WTC11 (cell line): ENCODE measurements around the gene G3BP2. TPM values are rescaled to one million over a fixed set of nuclear protein-coding genes. Genes with fewer than 3 reads are reported as not detected.
A peak's percentile ranks its signal among the peaks of the same experiment; 100 is the strongest.

Source experiments
- ATAC-seq: fragments of 200-7000 bp; cut with Tn5 transposase; 2 replicates; pipeline ENCODE4 v1.10.0; 2021; ENCODE audit warnings: mild to moderate bottlenecking, moderate library complexity
- CTCF ChIA-PET: fragments of 300-600 bp; sonication (Branson Sonifier 250); formaldehyde crosslinking; loops from one replicate; lab custom pipeline; 2021; ENCODE audit warnings: antibody characterized with exemption; lab: Charles Lee
- POLR2A ChIA-PET: fragments of 350-600 bp; sonication (Branson Sonifier 250); formaldehyde crosslinking; loops from one replicate; lab custom pipeline; 2021; ENCODE audit warnings: antibody characterized with exemption; lab: Charles Lee
- DNase-seq: peaks from one replicate; pipeline ENCODE4 v3.0.0; 2021; ENCODE audit warnings: low spot score
- H3K27ac Mint-ChIP-seq: 2 replicates; pipeline ENCODE4 v1.8.0; 2021; ENCODE audit warnings: mixed read lengths
- H3K27me3 Mint-ChIP-seq: 2 replicates; pipeline ENCODE4 v1.8.0; 2021; ENCODE audit warnings: low read depth, mild to moderate bottlenecking, moderate library complexity, mixed read lengths
- H3K36me3 Mint-ChIP-seq: 2 replicates; pipeline ENCODE4 v1.8.0; 2021; ENCODE audit warnings: mixed read lengths
- H3K4me1 Mint-ChIP-seq: 2 replicates; pipeline ENCODE4 v1.8.0; 2022; ENCODE audit warnings: mixed read lengths
- H3K4me3 Mint-ChIP-seq: 2 replicates; pipeline ENCODE4 v1.8.0; 2021; ENCODE audit warnings: mild to moderate bottlenecking, moderate library complexity, mixed read lengths
- H3K9me3 Mint-ChIP-seq: 2 replicates; pipeline ENCODE4 v1.8.0; 2021; ENCODE audit warnings: mixed read lengths
- ATF1 ChIP-seq: sonication (generic); formaldehyde crosslinking; IDR thresholded peaks from 2 replicates; pipeline ENCODE4 v1.8.1; 2023; ENCODE audit warnings: mild to moderate bottlenecking, moderate library complexity, missing genetic modification reagents
- EMX1 ChIP-seq: fragments of 250-450 bp; sonication (Bioruptor Pico); IDR thresholded peaks from 2 replicates; pipeline ENCODE4 v1.8.0; 2021; ENCODE audit warnings: mild to moderate bottlenecking
- FOXP1 ChIP-seq: sonication (generic); formaldehyde crosslinking; IDR thresholded peaks from 2 replicates; pipeline ENCODE4 v1.8.0; 2022; ENCODE audit warnings: missing genetic modification reagents, mild to moderate bottlenecking, moderate library complexity, borderline replicate concordance
- NFYB ChIP-seq: sonication (generic); formaldehyde crosslinking; conservative IDR thresholded peaks from 2 replicates; pipeline ENCODE4 v1.8.0; 2022; ENCODE audit warnings: low read depth, missing genetic modification reagents
- TEAD1 ChIP-seq: sonication (generic); formaldehyde crosslinking; IDR thresholded peaks from 2 replicates; pipeline ENCODE4 v1.8.0; 2022; ENCODE audit warnings: mild to moderate bottlenecking, missing genetic modification reagents
- ZNF317 ChIP-seq: sonication (generic); formaldehyde crosslinking; IDR thresholded peaks from 2 replicates; pipeline ENCODE4 v1.8.1; 2023; ENCODE audit warnings: low read depth, mild to moderate bottlenecking, moderate library complexity, missing genetic modification reagents, borderline replicate concordance
- total RNA-seq: library from RNA; stranded (reverse); gene quantifications from 3 replicates; pipeline ENCODE4 v1.2.3, GENCODE V29; 2021
- TF ChIP-seq, protein P1 (sequence below): sonication (generic); formaldehyde crosslinking; IDR thresholded peaks from 2 replicates; pipeline ENCODE4 v1.8.0; 2023; ENCODE audit warnings: missing genetic modification reagents
- TF ChIP-seq, protein P2 (sequence below): sonication (generic); formaldehyde crosslinking; IDR thresholded peaks from 2 replicates; pipeline ENCODE4 v1.8.1; 2022; ENCODE audit warnings: mild to moderate bottlenecking, missing genetic modification reagents, moderate library complexity, borderline replicate concordance
- TF ChIP-seq, protein P3 (sequence below): sonication (generic); formaldehyde crosslinking; IDR thresholded peaks from 2 replicates; pipeline ENCODE4 v1.8.0; 2023; ENCODE audit warnings: mild to moderate bottlenecking, missing genetic modification reagents
- TF ChIP-seq, protein P4 (sequence below): sonication (generic); formaldehyde crosslinking; IDR thresholded peaks from 2 replicates; pipeline ENCODE4 v1.8.1; 2023; ENCODE audit warnings: mild to moderate bottlenecking, missing genetic modification reagents, borderline replicate concordance
- TF ChIP-seq, protein P5 (sequence below): sonication (generic); formaldehyde crosslinking; IDR thresholded peaks from 2 replicates; pipeline ENCODE4 v1.8.0; 2022; ENCODE audit warnings: mild to moderate bottlenecking, missing genetic modification reagents
- TF ChIP-seq, protein P6 (sequence below): fragments of 250-450 bp; sonication (Bioruptor Pico); conservative IDR thresholded peaks from 2 replicates; pipeline ENCODE4 v1.9.0; 2021; ENCODE audit warnings: mild to moderate bottlenecking
- TF ChIP-seq, protein P7 (sequence below): sonication (generic); formaldehyde crosslinking; IDR thresholded peaks from 2 replicates; pipeline ENCODE4 v1.8.1; 2023; ENCODE audit warnings: mild to moderate bottlenecking, missing genetic modification reagents

G3BP2 gene
- total RNA-seq, 1 experiment from 2014 or later, result 284 TPM

DNA sequence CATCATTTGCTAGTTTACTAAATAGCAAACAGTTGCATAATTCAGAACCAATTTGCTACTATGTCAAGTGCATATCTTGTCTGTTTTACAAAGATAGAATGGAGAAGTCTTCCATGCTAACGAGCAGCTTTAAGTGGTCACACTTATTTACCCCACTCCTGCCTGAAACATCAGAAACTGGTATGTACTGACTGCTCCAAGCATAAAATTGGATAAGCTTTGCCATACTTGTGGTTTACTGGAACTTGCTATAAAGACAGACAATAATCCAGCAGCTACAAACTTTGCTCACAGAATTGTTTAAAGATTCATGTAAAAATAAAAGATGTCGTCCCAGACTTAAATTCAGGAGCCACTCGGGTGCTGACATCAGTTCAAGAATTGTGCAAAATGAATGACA, 29.6 kb downstream of the G3BP2 start:
- TF ChIP-seq ZNF317 (CRISPR knock-in tag) (no peak), FOXP1 (CRISPR knock-in tag) (no peak), ATF1 (CRISPR knock-in tag) (no peak)
- TF ChIP-seq, protein P1, sequence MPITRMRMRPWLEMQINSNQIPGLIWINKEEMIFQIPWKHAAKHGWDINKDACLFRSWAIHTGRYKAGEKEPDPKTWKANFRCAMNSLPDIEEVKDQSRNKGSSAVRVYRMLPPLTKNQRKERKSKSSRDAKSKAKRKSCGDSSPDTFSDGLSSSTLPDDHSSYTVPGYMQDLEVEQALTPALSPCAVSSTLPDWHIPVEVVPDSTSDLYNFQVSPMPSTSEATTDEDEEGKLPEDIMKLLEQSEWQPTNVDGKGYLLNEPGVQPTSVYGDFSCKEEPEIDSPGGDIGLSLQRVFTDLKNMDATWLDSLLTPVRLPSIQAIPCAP (CRISPR knock-in tag), result no peak
- TF ChIP-seq, protein P2, sequence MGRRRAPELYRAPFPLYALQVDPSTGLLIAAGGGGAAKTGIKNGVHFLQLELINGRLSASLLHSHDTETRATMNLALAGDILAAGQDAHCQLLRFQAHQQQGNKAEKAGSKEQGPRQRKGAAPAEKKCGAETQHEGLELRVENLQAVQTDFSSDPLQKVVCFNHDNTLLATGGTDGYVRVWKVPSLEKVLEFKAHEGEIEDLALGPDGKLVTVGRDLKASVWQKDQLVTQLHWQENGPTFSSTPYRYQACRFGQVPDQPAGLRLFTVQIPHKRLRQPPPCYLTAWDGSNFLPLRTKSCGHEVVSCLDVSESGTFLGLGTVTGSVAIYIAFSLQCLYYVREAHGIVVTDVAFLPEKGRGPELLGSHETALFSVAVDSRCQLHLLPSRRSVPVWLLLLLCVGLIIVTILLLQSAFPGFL (CRISPR knock-in tag), result no peak
- peaks cover 3% of the 10 kb centered on the region; the same call in 1 of the 2 replicates for H3K4me1 Mint-ChIP-seq
- H3K4me3 Mint-ChIP-seq, result no peak overlapping the region
- H3K36me3 Mint-ChIP-seq, result peaks cover 51% of the 10 kb centered on the region
- H3K27ac Mint-ChIP-seq, result 0 out of 2 replicates have a peak overlapping the region, but pooled peaks have one; percentile 33
- DNase-seq (no peak), ATAC-seq (no peak)
- CTCF ChIA-PET, result no interaction called here
- POLR2A ChIA-PET, result interaction anchor here (1.2 kb wide), 1 partner anchor 80 kb away, joined by 3 read pairs; the partner anchor contains the start of gene USO1
- H3K9me3 Mint-ChIP-seq, result no peaks in the 10 kb centered on the region
- H3K27me3 Mint-ChIP-seq, result no peaks in the 10 kb centered on the region

DNA sequence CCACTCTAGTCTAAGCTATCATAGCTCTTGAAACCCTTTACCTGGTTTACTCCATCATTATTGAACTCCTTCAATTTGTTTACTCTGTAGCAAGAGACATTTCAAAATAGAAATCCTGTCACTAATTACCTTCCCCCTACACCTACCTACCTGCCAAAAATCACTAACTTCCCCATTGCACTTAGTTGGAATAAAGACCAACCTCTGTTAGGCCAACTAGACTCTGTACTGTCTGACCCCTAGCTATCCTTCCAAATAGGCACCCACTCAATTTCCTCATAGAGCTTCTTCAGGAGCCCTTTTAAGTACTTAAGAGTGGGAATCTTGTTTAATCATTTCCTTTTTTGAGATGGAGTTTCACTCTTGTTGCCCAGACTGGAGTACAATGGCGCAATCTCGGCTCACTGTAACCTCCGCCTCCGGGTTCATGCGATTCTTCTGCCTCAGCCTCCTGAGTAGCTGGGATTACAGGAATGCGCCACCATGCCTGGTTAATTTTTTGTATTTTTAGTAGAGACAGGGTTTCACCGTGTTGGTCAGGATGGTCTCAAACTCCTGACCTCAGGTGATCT, 34.0 kb downstream of the G3BP2 start:
- no peak overlapping the region for H3K4me3 Mint-ChIP-seq
- H3K27ac Mint-ChIP-seq, result no peak overlapping the region
- DNase-seq (no peak), ATAC-seq (peak; percentile 23)
- 0 out of 2 replicates have a peak, but pooled peaks have one; percentile 25 for TF ChIP-seq EMX1 (CRISPR knock-in tag)
- TF ChIP-seq, protein P3, sequence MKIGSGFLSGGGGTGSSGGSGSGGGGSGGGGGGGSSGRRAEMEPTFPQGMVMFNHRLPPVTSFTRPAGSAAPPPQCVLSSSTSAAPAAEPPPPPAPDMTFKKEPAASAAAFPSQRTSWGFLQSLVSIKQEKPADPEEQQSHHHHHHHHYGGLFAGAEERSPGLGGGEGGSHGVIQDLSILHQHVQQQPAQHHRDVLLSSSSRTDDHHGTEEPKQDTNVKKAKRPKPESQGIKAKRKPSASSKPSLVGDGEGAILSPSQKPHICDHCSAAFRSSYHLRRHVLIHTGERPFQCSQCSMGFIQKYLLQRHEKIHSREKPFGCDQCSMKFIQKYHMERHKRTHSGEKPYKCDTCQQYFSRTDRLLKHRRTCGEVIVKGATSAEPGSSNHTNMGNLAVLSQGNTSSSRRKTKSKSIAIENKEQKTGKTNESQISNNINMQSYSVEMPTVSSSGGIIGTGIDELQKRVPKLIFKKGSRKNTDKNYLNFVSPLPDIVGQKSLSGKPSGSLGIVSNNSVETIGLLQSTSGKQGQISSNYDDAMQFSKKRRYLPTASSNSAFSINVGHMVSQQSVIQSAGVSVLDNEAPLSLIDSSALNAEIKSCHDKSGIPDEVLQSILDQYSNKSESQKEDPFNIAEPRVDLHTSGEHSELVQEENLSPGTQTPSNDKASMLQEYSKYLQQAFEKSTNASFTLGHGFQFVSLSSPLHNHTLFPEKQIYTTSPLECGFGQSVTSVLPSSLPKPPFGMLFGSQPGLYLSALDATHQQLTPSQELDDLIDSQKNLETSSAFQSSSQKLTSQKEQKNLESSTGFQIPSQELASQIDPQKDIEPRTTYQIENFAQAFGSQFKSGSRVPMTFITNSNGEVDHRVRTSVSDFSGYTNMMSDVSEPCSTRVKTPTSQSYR (CRISPR knock-in tag), result no peak
- no peak for TF ChIP-seq TEAD1
- TF ChIP-seq, protein P4, sequence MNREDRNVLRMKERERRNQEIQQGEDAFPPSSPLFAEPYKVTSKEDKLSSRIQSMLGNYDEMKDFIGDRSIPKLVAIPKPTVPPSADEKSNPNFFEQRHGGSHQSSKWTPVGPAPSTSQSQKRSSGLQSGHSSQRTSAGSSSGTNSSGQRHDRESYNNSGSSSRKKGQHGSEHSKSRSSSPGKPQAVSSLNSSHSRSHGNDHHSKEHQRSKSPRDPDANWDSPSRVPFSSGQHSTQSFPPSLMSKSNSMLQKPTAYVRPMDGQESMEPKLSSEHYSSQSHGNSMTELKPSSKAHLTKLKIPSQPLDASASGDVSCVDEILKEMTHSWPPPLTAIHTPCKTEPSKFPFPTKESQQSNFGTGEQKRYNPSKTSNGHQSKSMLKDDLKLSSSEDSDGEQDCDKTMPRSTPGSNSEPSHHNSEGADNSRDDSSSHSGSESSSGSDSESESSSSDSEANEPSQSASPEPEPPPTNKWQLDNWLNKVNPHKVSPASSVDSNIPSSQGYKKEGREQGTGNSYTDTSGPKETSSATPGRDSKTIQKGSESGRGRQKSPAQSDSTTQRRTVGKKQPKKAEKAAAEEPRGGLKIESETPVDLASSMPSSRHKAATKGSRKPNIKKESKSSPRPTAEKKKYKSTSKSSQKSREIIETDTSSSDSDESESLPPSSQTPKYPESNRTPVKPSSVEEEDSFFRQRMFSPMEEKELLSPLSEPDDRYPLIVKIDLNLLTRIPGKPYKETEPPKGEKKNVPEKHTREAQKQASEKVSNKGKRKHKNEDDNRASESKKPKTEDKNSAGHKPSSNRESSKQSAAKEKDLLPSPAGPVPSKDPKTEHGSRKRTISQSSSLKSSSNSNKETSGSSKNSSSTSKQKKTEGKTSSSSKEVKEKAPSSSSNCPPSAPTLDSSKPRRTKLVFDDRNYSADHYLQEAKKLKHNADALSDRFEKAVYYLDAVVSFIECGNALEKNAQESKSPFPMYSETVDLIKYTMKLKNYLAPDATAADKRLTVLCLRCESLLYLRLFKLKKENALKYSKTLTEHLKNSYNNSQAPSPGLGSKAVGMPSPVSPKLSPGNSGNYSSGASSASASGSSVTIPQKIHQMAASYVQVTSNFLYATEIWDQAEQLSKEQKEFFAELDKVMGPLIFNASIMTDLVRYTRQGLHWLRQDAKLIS (CRISPR knock-in tag), result no peak
- TF ChIP-seq, protein P5, sequence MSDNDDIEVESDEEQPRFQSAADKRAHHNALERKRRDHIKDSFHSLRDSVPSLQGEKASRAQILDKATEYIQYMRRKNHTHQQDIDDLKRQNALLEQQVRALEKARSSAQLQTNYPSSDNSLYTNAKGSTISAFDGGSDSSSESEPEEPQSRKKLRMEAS (CRISPR knock-in tag), result no peak
- no peak for TF ChIP-seq NFYB (CRISPR knock-in tag)
- peaks cover 9% of the 10 kb centered on the region for H3K36me3 Mint-ChIP-seq
- no peaks in the 10 kb centered on the region for H3K27me3 Mint-ChIP-seq
- H3K4me1 Mint-ChIP-seq, result peaks cover 7% of the 10 kb centered on the region; the same call in 1 of the 2 replicates
- CTCF ChIA-PET, result interaction anchor here (1.1 to 1.9 kb wide), 3 partner anchors 9 to 209 kb away, joined by 3 to 6 read pairs (median 6); partner anchors contain the start of genes CDKL2 and USO1
- POLR2A ChIA-PET, result interaction anchor here (0.6 to 2.0 kb wide), 2 partner anchors 11 to 85 kb away, joined by 4 to 8 read pairs; partner anchors contain the start of gene USO1
- no peaks in the 10 kb centered on the region for H3K9me3 Mint-ChIP-seq

DNA sequence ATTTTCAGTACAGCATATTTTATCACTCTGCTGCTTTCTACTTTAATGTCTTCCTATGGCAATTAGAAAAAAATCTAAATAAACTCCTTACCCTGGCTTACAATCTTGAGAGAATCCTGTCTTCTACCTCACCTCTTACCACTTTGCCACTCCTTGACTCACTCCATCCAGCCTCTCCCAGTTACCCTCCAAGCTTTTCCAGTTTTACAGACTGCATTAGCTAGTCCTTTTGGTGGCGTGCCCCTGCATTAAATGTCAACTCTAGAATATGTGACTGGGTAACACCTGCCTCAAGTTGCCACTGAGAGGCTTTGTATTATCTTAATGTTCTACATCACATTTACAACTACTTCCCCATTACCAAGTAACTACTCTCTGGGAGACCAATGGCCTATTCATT, 35.4 kb downstream of the G3BP2 start:
- POLR2A ChIA-PET, result interaction anchor here (2.0 kb wide), 1 partner anchor 87 kb away, joined by 4 read pairs; the partner anchor contains the start of gene USO1
- Mint-ChIP-seq H3K27me3 (peaks cover 4% of the 10 kb centered on the region; the same call in 1 of the 2 replicates), H3K4me3 (no peak overlapping the region), H3K27ac (peak overlapping the region; percentile 14; the same call in 1 of the 2 replicates), H3K9me3 (no peaks in the 10 kb centered on the region), H3K4me1 (peaks cover 7% of the 10 kb centered on the region; the same call in 1 of the 2 replicates), H3K36me3 (no peaks in the 10 kb centered on the region)
- peak; percentile 16 for ATAC-seq
- 0 out of 2 replicates have a peak, but pooled peaks have one; percentile 62 for TF ChIP-seq EMX1 (CRISPR knock-in tag)
- TF ChIP-seq, protein P6, sequence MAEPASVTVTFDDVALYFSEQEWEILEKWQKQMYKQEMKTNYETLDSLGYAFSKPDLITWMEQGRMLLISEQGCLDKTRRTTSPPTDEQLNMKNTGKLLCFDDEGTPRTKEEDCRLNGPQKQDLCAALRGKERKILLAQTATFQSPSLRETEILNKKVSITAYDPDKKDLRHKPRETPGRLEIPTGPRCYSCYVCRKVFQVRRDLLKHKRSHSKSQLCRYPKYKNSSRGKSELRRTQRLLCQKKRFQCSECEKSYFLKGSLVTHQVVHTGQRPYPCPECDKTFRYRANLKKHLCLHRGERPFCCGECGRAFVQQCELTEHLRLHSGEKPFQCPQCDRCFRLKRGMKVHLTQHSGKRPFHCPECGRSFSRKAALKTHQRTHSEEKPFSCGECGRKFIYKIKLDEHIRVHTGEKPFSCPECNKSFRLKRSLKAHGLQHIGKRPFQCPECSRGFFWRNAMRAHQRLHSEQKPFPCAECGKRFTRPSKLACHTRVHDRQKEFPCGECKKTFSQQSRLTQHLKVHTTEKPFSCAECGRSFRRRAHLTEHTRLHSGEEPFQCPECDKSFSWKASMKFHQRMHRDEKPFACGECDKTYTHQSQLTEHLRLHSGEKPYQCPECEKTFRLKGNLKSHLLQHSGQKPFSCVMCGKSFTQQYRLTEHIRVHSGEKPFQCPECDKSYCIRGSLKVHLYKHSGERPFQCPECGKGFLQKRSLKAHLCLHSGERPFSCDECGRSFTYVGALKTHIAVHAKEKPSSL (CRISPR knock-in tag), result 0 out of 2 replicates have a peak, but pooled peaks have one; percentile 48
- TF ChIP-seq, protein P7, sequence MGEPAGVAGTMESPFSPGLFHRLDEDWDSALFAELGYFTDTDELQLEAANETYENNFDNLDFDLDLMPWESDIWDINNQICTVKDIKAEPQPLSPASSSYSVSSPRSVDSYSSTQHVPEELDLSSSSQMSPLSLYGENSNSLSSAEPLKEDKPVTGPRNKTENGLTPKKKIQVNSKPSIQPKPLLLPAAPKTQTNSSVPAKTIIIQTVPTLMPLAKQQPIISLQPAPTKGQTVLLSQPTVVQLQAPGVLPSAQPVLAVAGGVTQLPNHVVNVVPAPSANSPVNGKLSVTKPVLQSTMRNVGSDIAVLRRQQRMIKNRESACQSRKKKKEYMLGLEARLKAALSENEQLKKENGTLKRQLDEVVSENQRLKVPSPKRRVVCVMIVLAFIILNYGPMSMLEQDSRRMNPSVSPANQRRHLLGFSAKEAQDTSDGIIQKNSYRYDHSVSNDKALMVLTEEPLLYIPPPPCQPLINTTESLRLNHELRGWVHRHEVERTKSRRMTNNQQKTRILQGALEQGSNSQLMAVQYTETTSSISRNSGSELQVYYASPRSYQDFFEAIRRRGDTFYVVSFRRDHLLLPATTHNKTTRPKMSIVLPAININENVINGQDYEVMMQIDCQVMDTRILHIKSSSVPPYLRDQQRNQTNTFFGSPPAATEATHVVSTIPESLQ (CRISPR knock-in tag), result no peak
- CTCF ChIA-PET, result no interaction called here
- DNase-seq, result no peak
